Putamen (tissue), 1 donor: ENCODE measurements around the gene ANTKMT.

Experiments used
- DNase-seq: peaks from one replicate; pipeline ENCODE4 v3.0.0-alpha.2; 2016; ENCODE audit warnings: low spot score

Gene ANTKMT, protein sequence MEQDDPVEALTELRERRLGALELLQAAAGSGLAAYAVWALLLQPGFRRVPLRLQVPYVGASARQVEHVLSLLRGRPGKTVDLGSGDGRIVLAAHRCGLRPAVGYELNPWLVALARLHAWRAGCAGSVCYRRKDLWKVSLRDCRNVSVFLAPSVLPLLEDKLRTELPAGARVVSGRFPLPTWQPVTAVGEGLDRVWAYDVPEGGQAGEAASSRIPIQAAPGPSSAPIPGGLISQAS

GRCh38 chr16:720990-721764 is at the start of gene ANTKMT:
Gene ANTKMT, plus strand, starts transcription at chr16:721146. Its CDS starts 129 bp downstream, at chr16:721275.
- no peak for DNase-seq

- no peak for DNase-seq
These were observed 49.4 kb upstream of the ANTKMT start for GRCh38 chr16:671353-672131.

DNA sequence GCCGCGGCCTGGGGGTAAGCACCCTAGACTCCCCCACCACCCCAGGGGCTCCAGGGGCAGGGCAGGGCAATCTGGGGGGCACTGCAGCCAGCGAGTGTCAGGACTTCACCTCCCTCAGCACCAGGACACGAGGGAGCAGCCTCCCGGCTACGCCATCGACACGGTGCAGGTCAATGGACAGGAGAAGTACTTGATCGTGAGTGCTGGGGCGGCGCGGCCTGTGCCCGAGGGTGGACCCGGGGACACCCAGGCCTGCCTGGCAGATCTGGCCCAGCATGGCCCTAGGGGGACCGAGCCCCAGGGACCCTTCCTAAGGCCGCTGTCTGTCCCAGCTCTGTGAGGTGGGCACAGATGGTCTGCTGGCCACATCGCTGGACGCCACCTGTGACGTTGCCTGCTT is 48.6 kb upstream of the ANTKMT start:
- DNase-seq: no peak

DNA sequence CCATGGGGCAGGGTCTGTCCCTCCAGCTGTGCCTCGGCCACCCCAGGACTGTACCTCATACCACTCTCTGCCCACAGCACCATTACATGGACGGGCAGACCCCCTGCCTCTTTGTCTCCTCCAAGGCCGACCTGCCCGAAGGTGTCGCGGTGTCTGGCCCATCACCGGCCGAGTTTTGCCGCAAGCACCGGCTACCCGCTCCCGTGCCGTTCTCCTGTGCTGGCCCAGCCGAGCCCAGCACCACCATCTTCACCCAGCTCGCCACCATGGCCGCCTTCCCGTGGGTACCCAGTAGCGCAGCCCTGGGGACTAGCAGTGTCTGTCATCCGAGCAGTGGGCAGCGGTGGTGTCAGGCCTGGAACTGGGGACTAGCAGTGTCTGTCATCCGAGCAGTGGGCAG is 48.1 kb upstream of the ANTKMT start:
- DNase-seq: no peak

GRCh38 chr16:673399-673991 is 47.5 kb upstream of the ANTKMT start:
- DNase-seq: no peak

GRCh38 chr16:674214-674881 is 46.6 kb upstream of the ANTKMT start:
- DNase-seq: no peak

DNA sequence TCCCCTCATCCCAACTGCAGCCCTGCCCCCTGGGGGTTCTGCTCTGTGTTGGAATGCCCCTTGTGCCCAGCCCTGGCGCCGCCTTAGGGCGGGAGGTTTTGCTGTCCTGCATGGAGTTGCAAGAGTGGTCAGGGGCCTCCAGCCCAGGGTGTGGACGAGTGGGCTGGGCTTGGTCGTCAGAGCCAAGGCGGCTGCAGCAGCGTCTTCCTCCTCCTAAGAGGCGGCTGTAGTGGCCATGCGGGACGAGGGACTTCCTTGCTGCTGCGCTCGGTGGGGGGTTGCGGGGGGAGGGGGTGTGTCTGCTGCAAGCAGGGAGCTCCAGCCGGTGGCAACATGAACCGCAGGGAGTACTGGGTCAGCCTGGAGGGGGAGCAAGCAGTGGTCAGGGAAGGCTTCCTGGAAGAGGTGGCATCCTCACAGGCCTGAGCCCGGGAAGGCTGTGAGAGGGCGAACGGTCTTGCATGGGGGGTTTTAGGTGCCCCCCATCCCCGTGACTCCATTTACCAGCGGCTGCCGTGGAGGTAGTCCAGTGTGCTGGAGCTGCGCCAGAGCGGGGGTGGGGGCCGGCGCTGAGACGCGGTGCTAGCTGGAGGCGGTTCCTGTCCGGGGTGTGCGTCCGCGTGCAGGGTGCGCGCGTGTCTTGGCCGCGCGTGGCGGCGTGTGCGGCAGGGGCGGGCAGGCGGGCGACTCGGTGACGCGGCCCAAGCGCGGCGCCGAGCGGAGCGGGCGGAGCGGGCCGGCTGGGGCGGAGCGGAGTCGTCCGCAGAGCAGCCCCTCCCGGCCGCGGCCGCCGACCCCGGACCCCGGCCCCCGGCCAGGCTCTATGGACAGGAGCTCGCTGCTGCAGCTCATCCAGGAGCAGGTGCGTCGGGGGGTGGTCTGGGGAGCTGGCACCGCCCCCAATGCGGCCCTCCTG is 45.7 kb upstream of the ANTKMT start, which contains the start of gene RHBDL1:
RHBDL1 (plus strand) TSS at position 704 of the 916 bp plus-strand sequence; CDS start at position 824, 120 bp downstream.
- no peak for DNase-seq

DNA sequence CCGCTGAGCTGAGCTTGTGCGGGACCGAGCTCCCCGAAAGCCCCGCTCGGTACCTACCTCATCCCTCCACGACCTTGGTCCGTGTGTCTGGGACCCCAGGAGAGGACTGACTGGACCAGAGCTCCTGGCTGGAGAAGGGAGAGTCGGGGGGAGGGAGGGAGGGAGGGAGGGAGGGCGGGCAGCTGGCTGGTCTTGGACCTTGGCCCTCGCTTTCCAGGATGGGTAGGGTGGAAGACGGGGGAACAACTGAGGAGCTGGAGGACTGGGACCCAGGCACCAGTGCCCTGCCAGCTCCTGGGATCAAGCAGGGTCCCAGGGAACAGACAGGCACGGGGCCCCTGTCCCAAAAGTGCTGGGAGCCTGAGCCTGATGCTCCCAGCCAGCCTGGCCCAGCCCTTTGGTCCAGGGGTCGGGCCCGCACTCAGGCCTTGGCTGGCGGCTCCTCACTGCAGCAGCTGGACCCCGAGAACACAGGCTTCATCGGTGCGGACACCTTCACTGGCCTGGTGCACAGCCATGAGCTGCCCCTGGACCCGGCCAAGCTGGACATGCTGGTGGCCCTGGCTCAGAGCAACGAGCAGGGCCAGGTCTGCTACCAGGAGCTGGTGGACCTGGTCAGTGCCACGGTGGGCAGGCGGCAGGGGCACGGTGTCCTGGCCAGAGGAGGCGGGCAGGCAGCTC is 44.9 kb upstream of the ANTKMT start:
- no peak for DNase-seq

DNA sequence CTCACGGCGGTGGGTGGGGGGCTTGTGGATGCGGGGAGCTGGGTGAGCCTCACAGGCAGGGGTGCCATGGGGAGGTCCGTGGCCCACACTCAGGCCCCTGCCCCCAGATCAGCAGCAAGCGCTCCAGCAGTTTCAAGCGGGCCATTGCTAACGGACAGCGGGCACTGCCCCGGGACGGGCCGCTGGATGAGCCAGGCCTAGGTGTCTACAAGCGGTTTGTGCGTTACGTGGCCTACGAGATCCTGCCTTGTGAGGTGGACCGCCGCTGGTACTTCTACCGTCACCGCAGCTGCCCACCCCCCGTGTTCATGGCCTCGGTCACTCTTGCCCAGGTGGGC is 44.4 kb upstream of the ANTKMT start:
- DNase-seq: no peak

GRCh38 chr16:676913-677312 is 44.0 kb upstream of the ANTKMT start:
- DNase-seq: no peak

GRCh38 chr16:677316-678190 is 43.4 kb upstream of the ANTKMT start:
- no peak for DNase-seq

DNA sequence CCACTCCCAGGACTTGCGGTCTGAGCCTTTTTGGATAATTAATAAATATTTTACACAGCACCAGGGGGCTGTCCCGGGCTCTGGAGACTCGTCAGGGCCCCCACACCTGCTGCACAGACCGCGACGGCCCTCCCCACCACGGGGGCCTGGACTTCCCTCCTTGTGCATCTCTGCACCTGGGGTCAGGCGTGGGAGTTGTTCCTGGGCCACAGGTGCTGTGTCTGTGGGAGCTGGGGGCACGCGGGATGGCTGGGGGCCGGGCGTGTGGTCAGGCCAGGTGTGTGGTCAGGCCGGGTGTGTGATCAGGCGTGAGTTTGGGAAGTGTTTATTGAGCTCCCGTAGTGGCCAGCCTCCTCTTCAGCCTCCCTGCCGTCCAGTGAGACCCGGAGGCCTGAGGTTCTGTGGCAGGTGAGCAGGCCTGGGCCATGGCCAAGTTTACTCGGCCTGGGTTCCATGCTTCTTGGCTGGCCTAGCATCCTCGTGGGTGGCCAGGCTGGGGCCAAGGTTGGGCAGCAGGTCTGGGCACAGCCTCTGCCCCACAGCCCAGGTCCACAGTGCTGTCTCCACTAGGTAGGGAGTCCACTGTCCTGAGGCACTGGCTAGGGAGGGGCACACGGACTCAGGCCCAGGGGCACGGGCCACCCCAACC is 42.6 kb upstream of the ANTKMT start:
- DNase-seq: no peak

- peak; percentile 58 for DNase-seq
These were observed 41.8 kb upstream of the ANTKMT start for GRCh38 chr16:678858-679813.

DNA sequence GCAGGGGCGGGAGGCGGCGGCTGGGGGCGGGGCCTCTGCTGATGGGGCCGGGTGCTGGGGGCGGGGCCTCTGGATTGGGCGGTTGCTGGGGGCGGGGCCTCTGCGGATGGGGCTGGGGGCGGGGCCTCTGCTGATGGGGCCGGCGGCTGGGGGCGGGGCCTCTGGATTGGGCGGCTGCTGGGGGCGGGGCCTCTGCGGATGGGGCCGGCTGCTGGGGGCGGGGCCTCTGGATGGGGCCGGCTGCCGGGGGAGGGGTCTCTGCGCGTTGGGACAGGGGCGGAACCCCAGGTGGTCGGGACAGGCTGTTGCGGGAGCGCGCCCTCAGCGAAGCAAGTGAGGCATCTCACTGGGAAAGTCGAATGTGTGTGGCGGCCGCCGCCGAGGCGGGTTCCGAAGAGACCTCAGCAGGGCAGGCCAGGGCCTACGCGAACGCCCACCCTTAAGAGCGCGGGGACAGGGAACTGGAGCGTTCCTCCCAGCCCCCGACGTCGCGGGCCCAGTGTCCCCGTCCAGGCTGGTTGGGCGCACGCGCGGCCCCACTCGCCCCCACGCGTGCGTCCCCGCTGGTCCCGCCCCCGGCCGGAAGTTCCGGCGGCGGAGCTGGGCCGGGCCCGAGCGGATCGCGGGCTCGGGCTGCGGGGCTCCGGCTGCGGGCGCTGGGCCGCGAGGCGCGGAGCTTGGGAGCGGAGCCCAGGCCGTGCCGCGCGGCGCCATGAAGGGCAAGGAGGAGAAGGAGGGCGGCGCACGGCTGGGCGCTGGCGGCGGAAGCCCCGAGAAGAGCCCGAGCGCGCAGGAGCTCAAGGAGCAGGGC is 40.9 kb upstream of the ANTKMT start, which contains the start of gene STUB1:
STUB1 (plus strand) TSS at position 597 of the 811 bp plus-strand sequence; CDS start at position 713, 116 bp downstream.
- peak; percentile 87 for DNase-seq

GRCh38 chr16:680625-680945 is 40.4 kb upstream of the ANTKMT start:
- no peak for DNase-seq

DNA sequence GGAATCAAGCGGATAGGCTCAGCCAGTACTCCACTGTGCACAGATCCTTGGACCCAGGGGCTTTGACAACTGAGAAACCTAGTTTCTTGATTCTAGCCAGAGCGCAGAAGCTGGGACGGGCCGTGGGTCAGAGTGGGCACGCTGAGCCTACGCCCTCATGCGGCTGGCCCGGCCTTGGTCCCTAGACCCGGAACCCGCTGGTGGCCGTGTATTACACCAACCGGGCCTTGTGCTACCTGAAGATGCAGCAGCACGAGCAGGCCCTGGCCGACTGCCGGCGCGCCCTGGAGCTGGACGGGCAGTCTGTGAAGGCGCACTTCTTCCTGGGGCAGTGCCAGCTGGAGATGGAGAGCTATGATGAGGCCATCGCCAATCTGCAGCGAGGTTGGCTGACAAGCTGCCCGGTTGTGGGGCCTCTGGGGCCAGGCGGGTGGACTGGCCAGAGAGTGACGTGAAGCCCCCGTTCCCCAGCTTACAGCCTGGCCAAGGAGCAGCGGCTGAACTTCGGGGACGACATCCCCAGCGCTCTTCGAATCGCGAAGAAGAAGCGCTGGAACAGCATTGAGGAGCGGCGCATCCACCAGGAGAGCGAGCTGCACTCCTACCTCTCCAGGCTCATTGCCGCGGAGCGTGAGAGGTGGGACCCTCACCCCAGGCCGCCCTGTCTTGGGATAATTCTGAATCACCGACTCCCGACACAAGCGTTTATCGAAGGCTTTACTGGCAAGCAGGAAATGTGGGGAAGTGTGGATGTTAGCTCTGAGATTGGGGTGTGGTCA is 39.8 kb upstream of the ANTKMT start:
- no peak for DNase-seq
